Tibial artery (tissue), 4 donors: ENCODE results near the gene TRDN.

Experiments used
- DNase-seq, 2 donors: peaks; one replicate each; pipeline ENCODE4 v3.0.0-alpha.2; 2019
- H3K27ac ChIP-seq, 2 donors: fragments of 200-600 bp; sonication (generic) in 1 of 2; 1 replicate in 1 of 2; 2 replicates in 1 of 2; pipeline ENCODE4 v1.5.1; 2018 to 2019; ENCODE audit warnings: mild to moderate bottlenecking in 1 of 2
- H3K27me3 ChIP-seq, 2 donors: fragments of 200-600 bp; sonication (generic) in 1 of 2; one replicate each; pipeline versions ENCODE4 v1.5.1 to v1.6.0; 2016 to 2019
- H3K36me3 ChIP-seq, 3 donors: fragments of 200-600 bp; sonication (generic) in 2 of 3; one replicate each; pipeline ENCODE4 v1.5.1; 2016 to 2019; ENCODE audit warnings: mild to moderate bottlenecking in 2 of 3
- H3K4me1 ChIP-seq, 4 donors: fragments of 200-600 bp; sonication (generic) in 2 of 4; 1 replicate in 3 of 4; 2 replicates in 1 of 4; pipeline ENCODE4 v1.5.1; 2016 to 2019
- H3K4me3 ChIP-seq, 2 donors: fragments of 200-600 bp; sonication (generic) in 1 of 2; 1 replicate in 1 of 2; 2 replicates in 1 of 2; pipeline ENCODE4 v1.5.1; 2018 to 2019; ENCODE audit warnings: mild to moderate bottlenecking in 2 of 2
- H3K9me3 ChIP-seq, 3 donors: fragments of 200-600 bp; sonication (generic) in 1 of 3; one replicate each; pipeline ENCODE4 v1.5.1; 2016 to 2019
- intact Hi-C: fragments of 100-400 bp; cut with DNase I; formaldehyde crosslinking; loops from one replicate; pipeline ENCODE4 v1.15.0; 2023; ENCODE audit warnings: low total_unique reads
- TF ChIP-seq, protein P1 (sequence below), 2 experiments: fragments of 200-600 bp in 1 of 2; fragments of 450-650 bp in 1 of 2; IDR thresholded peaks; one replicate each; pipeline ENCODE4 v1.5.1; 2017 to 2019; ENCODE audit warnings: antibody characterized with exemption in 2 of 2, mild to moderate bottlenecking in 1 of 2, moderate library complexity in 1 of 2

Gene TRDN

DNA sequence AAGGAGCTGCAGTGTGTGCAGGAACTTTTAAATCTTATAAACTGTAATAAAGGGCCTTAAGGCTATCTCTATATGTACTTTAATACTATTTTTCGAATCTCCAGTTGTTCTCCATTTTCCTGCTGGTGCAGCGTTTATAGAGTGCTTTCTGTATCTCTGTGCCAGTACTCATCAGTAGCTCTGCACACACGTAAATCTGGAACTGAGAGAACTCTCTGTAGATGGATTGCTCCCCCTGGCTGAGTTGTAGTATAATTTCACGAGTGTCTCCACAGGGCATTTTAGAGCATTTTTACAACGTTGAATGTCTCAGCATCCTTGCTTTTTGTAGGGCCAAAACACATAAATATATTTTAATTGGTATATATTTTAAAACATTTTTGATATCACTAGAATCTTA, 256.5 kb downstream of the TRDN start:
- TF ChIP-seq, protein P1, sequence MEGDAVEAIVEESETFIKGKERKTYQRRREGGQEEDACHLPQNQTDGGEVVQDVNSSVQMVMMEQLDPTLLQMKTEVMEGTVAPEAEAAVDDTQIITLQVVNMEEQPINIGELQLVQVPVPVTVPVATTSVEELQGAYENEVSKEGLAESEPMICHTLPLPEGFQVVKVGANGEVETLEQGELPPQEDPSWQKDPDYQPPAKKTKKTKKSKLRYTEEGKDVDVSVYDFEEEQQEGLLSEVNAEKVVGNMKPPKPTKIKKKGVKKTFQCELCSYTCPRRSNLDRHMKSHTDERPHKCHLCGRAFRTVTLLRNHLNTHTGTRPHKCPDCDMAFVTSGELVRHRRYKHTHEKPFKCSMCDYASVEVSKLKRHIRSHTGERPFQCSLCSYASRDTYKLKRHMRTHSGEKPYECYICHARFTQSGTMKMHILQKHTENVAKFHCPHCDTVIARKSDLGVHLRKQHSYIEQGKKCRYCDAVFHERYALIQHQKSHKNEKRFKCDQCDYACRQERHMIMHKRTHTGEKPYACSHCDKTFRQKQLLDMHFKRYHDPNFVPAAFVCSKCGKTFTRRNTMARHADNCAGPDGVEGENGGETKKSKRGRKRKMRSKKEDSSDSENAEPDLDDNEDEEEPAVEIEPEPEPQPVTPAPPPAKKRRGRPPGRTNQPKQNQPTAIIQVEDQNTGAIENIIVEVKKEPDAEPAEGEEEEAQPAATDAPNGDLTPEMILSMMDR (IDR thresholded peaks at IDR 0.05) = no peak
- no peaks in the 10 kb centered on the region for H3K36me3 ChIP-seq
- no peaks in the 10 kb centered on the region for H3K27me3 ChIP-seq
- H3K4me3 ChIP-seq = no peak overlapping the region
- no peak for DNase-seq
- H3K9me3 ChIP-seq = no peaks in the 10 kb centered on the region
- intact Hi-C loops = no loop called here
- H3K27ac ChIP-seq = no peak overlapping the region
- H3K4me1 ChIP-seq = no peaks in the 10 kb centered on the region

DNA sequence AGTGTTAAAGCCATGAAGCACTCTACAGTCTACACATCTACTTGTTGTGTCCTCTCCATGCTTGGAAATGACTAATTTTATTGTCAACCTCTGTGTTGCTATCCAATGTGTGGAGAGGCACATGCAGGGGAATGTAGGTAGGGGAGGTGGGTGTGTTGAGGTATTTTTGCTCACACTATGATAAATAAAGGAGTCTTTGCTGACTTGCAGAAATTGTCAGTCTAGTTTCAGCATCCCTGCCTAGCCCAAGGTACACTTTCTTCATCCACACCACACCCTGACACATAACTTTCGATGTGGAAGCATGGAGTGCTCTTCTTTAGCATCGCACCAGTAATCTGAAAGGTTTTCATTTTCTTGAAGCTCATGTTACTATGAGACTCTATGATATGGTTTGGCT, 264.0 kb downstream of the TRDN start:
- Histone ChIP-seq H3K4me1 (no peaks in the 10 kb centered on the region), H3K4me3 (no peak overlapping the region), H3K36me3 (no peaks in the 10 kb centered on the region), H3K27ac (no peak overlapping the region), H3K27me3 (no peaks in the 10 kb centered on the region), H3K9me3 (no peaks in the 10 kb centered on the region)
- TF ChIP-seq, protein P1 (IDR thresholded peaks at IDR 0.05) = no peak
- intact Hi-C loops = no loop called here
- DNase-seq = no peak

DNA sequence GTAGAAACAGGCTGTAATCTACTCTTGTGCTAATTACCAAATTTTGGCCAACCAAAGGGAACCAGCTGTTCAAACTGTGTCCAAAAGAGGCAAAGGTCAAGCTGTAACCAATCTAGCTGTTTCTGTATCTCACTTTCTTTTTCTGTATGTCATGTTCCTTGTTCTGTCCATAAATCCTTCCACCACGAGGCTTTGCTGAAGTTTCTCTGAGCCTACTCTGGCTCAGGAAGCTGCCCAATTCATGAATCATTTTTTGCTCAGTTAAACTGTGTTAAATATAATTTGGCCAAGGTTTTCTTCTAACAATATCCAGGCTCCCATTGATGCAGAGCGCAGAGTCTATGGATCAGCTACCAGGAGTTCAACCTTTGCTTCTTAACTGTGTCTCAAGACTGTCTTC, 272.8 kb downstream of the TRDN start:
- no peak for DNase-seq
- no peaks in the 10 kb centered on the region for H3K36me3 ChIP-seq
- TF ChIP-seq, protein P1 (IDR thresholded peaks at IDR 0.05) = no peak
- intact Hi-C loops = no loop called here
- H3K27ac ChIP-seq = no peak overlapping the region
- no peaks in the 10 kb centered on the region for H3K9me3 ChIP-seq
- no peak overlapping the region for H3K4me3 ChIP-seq
- no peaks in the 10 kb centered on the region for H3K4me1 ChIP-seq
- H3K27me3 ChIP-seq = no peaks in the 10 kb centered on the region

DNA sequence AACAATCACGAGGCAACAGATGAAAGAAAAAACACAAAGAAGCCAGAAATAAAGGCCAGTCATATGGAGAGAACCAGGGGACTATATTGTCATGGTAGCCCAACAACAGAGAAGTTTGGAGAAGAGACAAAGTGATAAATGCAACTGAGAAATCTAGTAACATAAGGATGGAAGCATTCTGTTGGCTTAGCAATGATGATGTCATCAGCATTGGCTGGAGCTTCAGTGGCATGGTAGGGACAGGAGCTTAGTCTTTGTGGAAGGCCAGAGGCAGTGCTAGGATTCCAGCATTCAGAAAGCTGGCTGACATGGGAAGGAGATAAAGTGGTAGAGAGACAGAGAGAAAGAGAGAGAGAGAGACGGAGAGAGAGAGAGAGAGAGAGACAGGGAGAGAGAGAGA, 276.4 kb downstream of the TRDN start:
- H3K4me1 ChIP-seq = no peaks in the 10 kb centered on the region
- H3K27ac ChIP-seq = no peak overlapping the region
- H3K36me3 ChIP-seq = no peaks in the 10 kb centered on the region
- H3K9me3 ChIP-seq = no peaks in the 10 kb centered on the region
- intact Hi-C loops = no loop called here
- H3K27me3 ChIP-seq = no peaks in the 10 kb centered on the region
- no peak overlapping the region for H3K4me3 ChIP-seq
- TF ChIP-seq, protein P1 (IDR thresholded peaks at IDR 0.05) = no peak
- no peak for DNase-seq

DNA sequence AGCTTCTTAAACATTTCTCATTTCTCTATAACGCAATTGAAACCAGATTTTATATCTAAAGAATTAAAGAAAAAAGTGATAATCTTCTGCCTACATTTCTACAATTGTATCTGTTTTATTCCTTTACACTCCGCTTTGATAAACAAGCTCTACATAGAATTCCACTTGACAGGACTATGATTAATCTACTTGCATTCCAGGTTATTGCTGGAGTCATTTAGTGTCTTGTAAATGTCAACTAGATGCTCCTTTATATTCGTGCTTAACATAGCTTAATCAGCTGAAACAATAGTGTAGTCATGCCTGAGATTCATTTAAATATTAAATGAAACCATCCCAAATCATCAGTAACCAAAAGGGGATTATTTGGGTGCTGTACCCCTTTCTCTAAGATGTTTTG, 284.0 kb downstream of the TRDN start:
- DNase-seq = no peak
- H3K27me3 ChIP-seq = no peaks in the 10 kb centered on the region
- intact Hi-C loops = no loop called here
- H3K27ac ChIP-seq = no peak overlapping the region
- H3K9me3 ChIP-seq = no peaks in the 10 kb centered on the region
- H3K4me1 ChIP-seq = no peaks in the 10 kb centered on the region
- no peaks in the 10 kb centered on the region for H3K36me3 ChIP-seq
- TF ChIP-seq, protein P1 (IDR thresholded peaks at IDR 0.05) = no peak
- H3K4me3 ChIP-seq = no peak overlapping the region

DNA sequence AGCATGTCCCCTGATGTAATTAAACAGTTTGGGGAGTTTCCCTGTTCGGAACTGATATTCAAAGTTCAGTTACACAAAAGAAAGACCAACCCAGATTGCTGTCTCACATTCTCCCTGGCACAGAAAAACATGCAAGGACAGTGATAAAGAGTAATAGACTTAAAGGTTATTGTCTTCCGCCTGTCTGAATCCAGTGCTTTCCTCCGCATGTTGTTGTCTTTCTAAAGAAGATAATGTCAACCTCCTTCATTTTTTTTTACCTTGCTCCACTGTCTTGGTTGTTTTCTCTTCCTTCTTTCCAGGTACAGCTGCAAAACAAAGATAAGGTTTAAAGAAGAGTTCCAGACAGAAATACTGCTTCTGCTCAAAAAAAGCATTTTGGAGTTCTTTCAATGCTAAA, 284.5 kb downstream of the TRDN start:
- Histone ChIP-seq H3K9me3 (no peaks in the 10 kb centered on the region), H3K4me1 (no peaks in the 10 kb centered on the region), H3K27ac (no peak overlapping the region), H3K27me3 (no peaks in the 10 kb centered on the region), H3K4me3 (no peak overlapping the region), H3K36me3 (no peaks in the 10 kb centered on the region)
- intact Hi-C loops = no loop called here
- no peak for DNase-seq
- TF ChIP-seq, protein P1 (IDR thresholded peaks at IDR 0.05) = no peak
